Measurements from ENCODE around the gene BCAS4. TPM values are rescaled to one million over a fixed set of nuclear protein-coding genes. Genes with fewer than 3 reads are reported as not detected.

BCAS4 gene
- polyA plus RNA-seq, 1 experiment: 37.3 TPM

- no peak for DNase-seq (ENCODE audit: low read depth, low spot score)
- Histone ChIP-seq H3K9me3 (ENCODE audit: control insufficient read depth, insufficient read depth, low read length) (no peaks in the 10 kb centered on the region), H3K27me3 (ENCODE audit: control insufficient read depth, insufficient read depth, low read length) (no peaks in the 10 kb centered on the region), H3K4me3 (ENCODE audit: low read depth, low read length) (no peak overlapping the region), H3K27ac (ENCODE audit: low read depth, low read length) (no peak overlapping the region)
- CTCF ChIA-PET: no interaction called here
- POLR2A ChIA-PET: no interaction called here
- no peak for TF ChIP-seq CTCF (IDR thresholded peaks at IDR 0.05; ENCODE audit: low read depth, low read length)
These were observed 10.5 kb downstream of the BCAS4 start for GRCh38 chr20:50805349-50805684.

- POLR2A ChIA-PET: interaction anchor here (0.5 kb wide), 1 partner anchor 15 kb away, joined by 7 read pairs; no protein-coding TSS in a partner anchor
- Histone ChIP-seq H3K27me3 (ENCODE audit: control insufficient read depth, insufficient read depth, low read length) (no peaks in the 10 kb centered on the region), H3K9me3 (ENCODE audit: control insufficient read depth, insufficient read depth, low read length) (no peaks in the 10 kb centered on the region), H3K4me3 (ENCODE audit: low read depth, low read length) (no peak overlapping the region), H3K27ac (ENCODE audit: low read depth, low read length) (no peak overlapping the region)
- CTCF ChIA-PET: no interaction called here
- no peak for DNase-seq (ENCODE audit: low read depth, low spot score)
- TF ChIP-seq CTCF (IDR thresholded peaks at IDR 0.05; ENCODE audit: low read depth, low read length): no peak
These were observed 11.4 kb downstream of the BCAS4 start for GRCh38 chr20:50806126-50806768.

- no peak for DNase-seq (ENCODE audit: low read depth, low spot score)
- no peak for TF ChIP-seq CTCF (IDR thresholded peaks at IDR 0.05; ENCODE audit: low read depth, low read length)
- Histone ChIP-seq H3K9me3 (ENCODE audit: control insufficient read depth, insufficient read depth, low read length) (no peaks in the 10 kb centered on the region), H3K27me3 (ENCODE audit: control insufficient read depth, insufficient read depth, low read length) (no peaks in the 10 kb centered on the region), H3K27ac (ENCODE audit: low read depth, low read length) (no peak overlapping the region), H3K4me3 (ENCODE audit: low read depth, low read length) (no peak overlapping the region)
- POLR2A ChIA-PET: no interaction called here
- CTCF ChIA-PET: interaction anchor here (1.7 kb wide), 1 partner anchor 16 kb away, joined by 7 read pairs; the partner anchor contains the start of gene BCAS4
These were observed 15.2 kb downstream of the BCAS4 start for GRCh38 chr20:50810063-50810462.

- DNase-seq (ENCODE audit: low read depth, low spot score): no peak
- CTCF ChIA-PET: interaction anchor here (1.7 kb wide), 1 partner anchor 16 kb away, joined by 7 read pairs; the partner anchor contains the start of gene BCAS4
- Histone ChIP-seq H3K4me3 (ENCODE audit: low read depth, low read length) (no peak overlapping the region), H3K27ac (ENCODE audit: low read depth, low read length) (no peak overlapping the region), H3K27me3 (ENCODE audit: control insufficient read depth, insufficient read depth, low read length) (no peaks in the 10 kb centered on the region), H3K9me3 (ENCODE audit: control insufficient read depth, insufficient read depth, low read length) (no peaks in the 10 kb centered on the region)
- no peak for TF ChIP-seq CTCF (IDR thresholded peaks at IDR 0.05; ENCODE audit: low read depth, low read length)
- POLR2A ChIA-PET: no interaction called here
These were observed 16.0 kb downstream of the BCAS4 start for GRCh38 chr20:50810842-50811241.

GRCh38 chr20:50813101-50813643 is 18.3 kb downstream of the BCAS4 start:
- DNase-seq (ENCODE audit: low read depth, low spot score): no peak
- TF ChIP-seq CTCF (IDR thresholded peaks at IDR 0.05; ENCODE audit: low read depth, low read length): no peak
- H3K27ac ChIP-seq (ENCODE audit: low read depth, low read length): no peak overlapping the region
- H3K9me3 ChIP-seq (ENCODE audit: control insufficient read depth, insufficient read depth, low read length): no peaks in the 10 kb centered on the region
- ChIA-PET POLR2A (no interaction called here), CTCF (no interaction called here)
- no peak overlapping the region for H3K4me3 ChIP-seq (ENCODE audit: low read depth, low read length)
- H3K27me3 ChIP-seq (ENCODE audit: control insufficient read depth, insufficient read depth, low read length): no peaks in the 10 kb centered on the region

Measured in AG04450 (cell line).